LoVo (cell line): ENCODE results near the gene ARFRP1.

Experiments
- DNase-seq: peaks from one replicate; pipeline ENCODE4 v3.0.0-alpha.2; 2016; ENCODE audit warnings: low spot score

ARFRP1 gene

DNA sequence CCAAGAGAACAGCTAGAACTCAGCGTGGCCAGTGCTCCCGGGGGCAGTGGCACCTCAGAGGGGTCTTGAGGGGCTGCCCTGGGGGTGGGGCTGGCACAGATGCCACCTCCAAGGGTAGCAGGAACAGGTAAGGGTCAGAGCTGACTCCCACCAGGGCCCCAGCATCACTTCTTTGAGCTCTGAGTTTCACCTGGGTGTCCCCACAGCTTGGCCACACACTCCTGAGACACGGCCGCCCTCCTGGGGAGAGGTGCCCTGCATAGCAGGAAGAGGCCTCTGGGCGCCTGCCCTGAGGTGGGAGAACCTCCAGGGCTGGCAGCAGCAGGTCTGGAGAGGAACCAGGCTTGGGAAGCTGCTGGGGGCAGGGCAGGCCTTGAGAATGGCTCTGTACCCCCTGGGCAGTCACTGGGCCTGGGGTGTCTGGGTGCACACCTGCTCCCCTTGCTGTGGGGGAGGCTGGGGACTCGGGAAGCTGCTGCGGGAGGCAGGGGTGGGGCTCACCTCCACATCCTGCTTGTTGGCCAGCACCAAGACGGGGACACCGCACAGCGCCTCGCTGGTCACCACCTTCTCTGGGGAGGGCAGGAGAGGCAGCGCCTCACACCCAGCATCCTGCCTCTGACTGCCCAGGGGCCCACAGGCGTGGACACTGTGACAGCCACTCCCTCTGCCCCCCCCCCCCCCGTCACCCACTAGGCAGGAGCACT lies 6.3 kb downstream of the ARFRP1 start:
- DNase-seq: no peak

DNA sequence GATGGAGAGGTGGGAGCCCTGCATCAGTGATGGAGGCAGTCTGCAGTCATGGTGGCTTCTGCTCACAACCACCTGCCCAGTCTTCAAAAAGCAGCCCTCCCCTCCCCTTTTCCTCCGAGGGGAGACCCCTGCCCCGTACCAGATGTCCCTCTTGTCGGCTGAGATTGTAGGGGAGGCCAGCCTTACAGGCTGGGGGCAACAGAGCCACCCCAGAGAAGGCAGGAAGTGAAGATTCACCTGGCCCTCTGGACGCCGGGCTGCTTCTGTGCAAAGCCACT lies 6.8 kb downstream of the ARFRP1 start:
- no peak for DNase-seq

DNA sequence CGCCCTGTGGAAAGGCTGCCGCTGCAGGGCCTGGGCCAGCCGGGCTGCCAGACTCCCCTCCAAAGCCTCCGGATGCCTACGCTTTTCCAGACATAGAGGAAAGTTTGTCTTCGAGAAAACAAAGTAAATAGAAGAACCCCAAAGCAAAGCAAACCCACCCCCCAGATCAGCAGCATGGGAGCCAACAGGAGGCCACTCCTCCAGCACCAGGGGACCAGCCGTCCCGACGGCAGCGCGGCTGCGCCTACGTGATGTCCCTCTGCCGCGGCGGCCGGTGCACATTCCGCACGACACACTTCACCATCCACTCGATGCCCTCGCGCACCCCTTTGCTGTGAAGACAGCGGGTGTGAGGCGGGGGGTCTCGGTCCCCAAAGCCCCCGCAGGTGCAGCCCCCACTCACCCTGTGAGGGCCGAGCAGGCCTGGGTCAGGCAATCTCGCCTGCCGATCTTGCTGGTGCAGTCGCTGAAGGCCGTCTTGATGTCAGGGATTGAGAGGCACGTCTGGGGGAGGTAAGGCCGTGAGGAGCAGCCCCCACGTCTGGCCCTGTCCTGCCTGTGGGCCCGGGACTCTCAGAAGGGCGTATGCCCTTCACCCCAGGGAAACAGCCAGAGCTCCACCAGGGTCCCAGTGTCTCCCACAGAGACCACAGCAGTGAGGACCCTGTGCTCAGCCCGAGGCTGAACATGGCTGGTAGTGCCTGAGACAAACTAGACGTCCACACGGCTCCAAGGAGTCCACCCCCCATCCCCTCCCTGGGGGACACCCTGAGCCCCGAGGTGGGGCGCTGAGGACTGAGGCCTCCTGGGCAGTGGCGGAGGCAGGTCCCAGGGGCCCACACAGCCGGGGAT lies 7.4 kb downstream of the ARFRP1 start:
- DNase-seq: no peak

DNA sequence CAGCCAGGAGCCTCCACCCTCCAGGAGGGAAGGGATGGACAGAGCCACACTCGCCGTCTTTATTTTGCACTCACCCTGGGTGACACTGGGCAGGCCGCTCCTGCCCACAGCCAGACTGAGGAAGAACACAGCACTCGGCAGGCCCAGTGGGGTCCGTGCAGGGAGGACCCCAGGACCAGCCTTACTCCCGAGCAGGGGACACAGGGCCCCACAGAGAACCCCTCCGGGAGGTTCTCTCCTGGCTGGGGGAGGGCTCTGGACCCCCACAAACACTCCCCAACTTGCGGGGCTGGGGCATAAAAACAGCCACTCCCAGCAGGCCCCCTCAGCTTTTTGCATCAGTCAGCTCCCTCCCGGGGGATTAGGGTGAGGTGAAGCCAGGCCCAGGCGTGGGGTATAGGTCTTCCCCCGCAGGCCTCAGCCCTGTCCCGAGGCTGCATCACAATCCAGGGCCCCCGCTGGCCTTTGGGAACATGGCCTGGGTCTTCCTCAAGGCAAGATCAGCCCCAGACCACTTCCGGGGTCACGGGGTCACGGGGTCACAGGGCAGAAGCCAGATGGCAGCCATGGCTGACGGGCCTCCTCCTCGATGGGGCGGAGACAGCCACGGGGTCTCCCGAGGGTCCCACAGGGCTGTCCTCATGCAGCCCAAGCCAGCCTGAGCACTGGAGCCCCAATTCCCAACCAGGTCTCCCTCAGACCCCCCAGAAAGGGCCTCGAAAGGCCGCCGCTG lies 8.1 kb downstream of the ARFRP1 start:
- DNase-seq: no peak

DNA sequence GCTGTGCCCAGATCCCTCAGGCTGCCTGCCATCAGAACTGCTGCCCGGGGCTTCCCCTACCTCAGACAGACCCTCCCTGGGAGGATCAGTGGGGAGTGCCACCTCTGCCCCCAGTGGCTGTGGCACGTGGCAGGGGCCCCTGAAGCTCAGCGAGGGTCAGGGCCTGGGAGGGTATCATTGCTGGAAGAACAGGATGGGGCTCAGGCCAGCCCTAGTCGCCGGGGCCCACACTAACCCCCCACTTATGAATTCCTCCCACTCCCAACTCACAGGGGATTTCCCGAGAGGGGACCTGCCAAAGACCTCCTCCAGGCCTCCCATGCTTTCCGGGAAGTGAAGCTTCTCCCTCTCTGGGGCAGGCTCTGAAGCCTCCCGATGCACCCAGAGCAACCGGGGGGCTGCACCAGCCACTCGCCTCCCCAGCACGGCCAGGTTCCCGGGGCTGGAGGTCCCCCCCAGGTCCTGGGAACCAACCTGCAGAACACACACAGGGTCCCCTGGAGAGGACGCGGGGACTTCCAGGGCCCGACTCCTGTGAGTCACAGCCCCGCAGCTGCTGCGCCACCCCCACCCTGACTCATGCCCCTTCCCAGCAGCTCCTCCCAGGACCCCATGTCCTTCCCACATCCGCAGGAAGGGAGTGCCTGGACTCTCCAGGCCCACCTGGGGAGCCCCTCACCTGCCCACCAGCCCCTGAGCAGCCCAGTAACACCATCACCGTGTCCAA lies 8.9 kb downstream of the ARFRP1 start:
- DNase-seq: no peak

DNA sequence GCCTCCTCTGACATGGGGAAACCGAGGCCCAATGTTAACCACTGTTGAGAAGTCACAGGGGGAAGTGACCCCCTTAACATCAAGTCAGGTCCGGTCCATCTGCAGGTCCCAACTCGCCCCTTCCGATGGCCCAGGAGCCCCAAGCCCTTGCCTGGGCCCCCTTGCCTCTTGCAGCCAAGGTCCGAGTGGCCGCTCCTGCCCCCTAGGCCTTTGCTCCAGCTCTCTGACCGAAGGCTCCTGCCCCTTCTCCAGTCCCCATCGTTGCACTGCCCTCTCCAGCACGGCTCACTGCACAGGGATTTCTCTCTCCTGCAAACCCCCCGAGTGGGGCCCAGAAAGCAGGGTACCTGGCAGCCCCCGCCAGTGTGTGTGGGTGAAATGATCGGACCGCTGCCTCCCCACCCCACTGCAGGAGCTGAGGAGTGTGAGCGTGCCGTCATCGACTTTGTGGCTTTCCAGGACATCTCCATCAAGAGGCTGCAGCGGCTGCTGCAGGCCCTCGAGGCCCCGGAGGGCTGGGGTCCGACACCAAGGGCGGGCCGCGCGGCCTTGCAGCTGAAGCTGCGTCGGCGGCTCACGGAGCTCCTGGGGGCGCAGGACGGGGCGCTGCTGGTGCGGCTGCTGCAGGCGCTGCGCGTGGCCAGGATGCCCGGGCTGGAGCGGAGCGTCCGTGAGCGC lies 9.8 kb downstream of the ARFRP1 start:
- no peak for DNase-seq

DNA sequence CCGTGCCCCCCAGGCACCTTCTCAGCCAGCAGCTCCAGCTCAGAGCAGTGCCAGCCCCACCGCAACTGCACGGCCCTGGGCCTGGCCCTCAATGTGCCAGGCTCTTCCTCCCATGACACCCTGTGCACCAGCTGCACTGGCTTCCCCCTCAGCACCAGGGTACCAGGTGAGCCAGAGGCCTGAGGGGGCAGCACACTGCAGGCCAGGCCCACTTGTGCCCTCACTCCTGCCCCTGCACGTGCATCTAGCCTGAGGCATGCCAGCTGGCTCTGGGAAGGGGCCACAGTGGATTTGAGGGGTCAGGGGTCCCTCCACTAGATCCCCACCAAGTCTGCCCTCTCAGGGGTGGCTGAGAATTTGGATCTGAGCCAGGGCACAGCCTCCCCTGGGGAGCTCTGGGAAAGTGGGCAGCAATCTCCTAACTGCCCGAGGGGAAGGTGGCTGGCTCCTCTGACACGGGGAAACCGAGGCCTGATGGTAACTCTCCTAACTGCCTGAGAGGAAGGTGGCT lies 10.4 kb downstream of the ARFRP1 start:
- DNase-seq: no peak

DNA sequence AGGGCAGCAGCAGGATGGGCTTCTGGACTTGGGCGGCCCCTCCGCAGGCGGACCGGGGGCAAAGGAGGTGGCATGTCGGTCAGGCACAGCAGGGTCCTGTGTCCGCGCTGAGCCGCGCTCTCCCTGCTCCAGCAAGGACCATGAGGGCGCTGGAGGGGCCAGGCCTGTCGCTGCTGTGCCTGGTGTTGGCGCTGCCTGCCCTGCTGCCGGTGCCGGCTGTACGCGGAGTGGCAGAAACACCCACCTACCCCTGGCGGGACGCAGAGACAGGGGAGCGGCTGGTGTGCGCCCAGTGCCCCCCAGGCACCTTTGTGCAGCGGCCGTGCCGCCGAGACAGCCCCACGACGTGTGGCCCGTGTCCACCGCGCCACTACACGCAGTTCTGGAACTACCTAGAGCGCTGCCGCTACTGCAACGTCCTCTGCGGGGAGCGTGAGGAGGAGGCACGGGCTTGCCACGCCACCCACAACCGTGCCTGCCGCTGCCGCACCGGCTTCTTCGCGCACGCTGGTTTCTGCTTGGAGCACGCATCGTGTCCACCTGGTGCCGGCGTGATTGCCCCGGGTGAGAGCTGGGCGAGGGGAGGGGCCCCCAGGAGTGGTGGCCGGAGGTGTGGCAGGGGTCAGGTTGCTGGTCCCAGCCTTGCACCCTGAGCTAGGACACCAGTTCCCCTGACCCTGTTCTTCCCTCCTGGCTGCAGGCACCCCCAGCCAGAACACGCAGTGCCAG lies 11.0 kb downstream of the ARFRP1 start, which contains the start of gene TNFRSF6B:
TNFRSF6B (plus strand) TSS at position 25 of the 729 bp plus-strand sequence; CDS start at position 141, 116 bp downstream.
- no peak for DNase-seq

DNA sequence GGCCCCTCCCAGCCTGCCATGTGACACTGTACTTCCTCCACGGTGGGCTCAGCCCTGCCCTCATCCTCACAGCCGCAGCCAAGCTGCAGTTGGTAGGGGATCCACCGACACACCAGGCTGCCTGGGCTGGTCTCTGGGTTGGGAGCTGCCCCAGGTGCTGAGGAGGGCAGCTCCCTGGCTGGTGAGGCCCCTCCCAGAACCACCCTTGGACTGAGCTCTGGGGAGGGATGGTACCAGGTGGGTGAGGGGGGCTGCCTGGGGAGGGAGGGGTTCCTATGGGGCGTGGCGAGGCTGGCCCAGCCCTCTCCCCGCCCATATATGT lies 11.5 kb downstream of the ARFRP1 start:
- no peak for DNase-seq

DNA sequence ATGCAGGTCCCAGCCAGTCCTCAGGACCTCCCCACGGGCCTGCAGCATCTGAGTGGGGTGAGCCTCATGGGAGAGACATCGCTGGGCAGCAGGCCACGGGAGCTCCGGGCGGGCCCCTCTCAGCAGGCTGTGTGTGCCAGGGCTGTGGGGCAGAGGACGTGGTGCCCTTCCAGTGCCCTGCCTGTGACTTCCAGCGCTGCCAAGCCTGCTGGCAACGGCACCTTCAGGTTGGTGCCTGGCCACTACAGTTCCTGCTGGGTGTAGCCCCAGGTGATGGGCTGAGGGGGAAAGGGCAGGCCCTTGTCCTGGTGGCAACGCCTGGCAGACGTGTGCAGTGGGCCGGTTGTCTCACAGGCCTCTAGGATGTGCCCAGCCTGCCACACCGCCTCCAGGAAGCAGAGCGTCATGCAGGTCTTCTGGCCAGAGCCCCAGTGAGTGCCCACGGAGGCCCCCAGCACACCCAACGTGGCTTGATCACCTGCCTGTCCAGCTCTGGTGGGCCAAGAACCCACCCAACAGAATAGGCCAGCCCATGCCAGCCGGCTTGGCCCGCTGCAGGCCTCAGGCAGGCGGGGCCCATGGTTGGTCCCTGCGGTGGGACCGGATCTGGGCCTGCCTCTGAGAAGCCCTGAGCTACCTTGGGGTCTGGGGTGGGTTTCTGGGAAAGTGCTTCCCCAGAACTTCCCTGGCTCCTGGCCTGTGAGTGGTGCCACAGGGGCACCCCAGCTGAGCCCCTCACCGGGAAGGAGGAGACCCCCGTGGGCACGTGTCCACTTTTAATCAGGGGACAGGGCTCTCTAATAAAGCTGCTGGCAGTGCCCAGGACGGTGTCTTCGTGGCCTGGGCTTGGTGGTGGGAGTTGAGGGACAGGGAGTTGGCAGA lies 12.1 kb downstream of the ARFRP1 start:
- DNase-seq: no peak

DNA sequence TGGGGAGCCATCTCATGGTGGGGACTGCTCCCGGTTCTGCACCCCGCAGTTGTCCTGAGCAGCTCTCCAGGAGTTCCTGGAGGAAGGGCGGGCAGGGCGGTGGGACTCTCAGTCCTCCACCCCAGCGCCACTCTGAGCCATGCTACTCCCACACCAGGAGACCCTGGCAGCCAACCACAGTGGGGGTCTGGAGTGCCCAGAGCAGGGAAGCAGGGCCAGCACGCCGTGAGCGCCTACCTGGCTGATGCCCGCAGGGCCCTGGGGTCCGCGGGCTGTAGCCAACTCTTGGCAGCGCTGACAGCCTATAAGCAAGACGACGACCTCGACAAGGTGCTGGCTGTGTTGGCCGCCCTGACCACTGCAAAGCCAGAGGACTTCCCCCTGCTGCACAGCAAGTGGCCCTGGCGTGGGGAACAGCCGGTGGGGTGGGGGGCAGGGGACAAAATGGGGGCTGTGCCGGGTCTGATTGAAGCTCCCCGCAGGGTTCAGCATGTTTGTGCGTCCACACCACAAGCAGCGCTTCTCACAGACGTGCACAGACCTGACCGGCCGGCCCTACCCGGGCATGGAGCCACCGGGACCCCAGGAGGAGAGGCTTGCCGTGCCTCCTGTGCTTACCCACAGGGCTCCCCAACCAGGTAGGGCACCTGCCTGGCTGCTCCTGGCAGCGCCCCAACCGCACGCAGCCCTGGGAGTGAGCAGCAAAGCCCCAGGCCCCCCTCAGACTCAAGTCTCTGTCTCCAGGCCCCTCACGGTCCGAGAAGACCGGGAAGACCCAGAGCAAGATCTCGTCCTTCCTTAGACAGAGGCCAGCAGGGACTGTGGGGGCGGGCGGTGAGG lies 13.0 kb downstream of the ARFRP1 start:
- no peak for DNase-seq

DNA sequence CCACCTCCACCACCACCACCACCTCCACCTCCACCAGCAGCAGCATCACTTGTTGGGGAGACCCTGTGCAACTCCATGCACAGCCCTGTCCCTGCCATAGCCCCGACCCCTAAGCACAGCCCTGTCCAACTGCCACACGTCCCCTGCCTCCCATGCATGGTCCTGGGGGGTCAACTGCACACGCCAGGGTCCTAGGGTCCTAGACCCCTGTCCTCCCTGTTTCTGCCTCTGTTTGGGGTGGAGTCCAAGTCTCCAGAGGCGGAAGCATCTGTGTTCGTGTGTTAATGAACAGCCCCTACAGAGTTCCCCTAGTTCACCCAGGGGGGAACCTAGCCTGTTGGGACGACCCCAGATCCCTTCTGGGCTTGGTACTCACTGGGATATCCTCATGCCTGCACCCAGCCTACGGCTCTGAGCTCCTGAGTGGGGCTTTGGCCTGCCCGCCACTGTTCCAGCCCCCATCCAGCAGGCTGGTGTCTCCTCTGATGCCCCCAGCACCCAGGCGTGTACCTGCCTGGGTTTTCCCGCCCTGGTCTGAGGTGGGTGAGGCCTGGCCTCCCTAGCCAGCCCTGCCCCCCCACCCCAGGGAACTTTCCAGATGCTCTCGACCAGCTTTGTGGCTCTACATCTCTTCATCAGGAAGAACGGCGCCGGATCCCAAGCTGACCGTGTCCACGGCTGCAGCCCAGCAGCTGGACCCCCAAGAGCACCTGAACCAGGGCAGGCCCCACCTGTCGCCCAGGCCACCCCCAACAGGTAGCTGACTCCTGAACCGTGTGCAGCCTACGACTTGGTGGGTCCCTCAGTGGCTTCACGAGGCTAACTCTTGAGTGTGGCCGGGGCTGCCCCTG lies 13.8 kb downstream of the ARFRP1 start:
- DNase-seq: no peak

DNA sequence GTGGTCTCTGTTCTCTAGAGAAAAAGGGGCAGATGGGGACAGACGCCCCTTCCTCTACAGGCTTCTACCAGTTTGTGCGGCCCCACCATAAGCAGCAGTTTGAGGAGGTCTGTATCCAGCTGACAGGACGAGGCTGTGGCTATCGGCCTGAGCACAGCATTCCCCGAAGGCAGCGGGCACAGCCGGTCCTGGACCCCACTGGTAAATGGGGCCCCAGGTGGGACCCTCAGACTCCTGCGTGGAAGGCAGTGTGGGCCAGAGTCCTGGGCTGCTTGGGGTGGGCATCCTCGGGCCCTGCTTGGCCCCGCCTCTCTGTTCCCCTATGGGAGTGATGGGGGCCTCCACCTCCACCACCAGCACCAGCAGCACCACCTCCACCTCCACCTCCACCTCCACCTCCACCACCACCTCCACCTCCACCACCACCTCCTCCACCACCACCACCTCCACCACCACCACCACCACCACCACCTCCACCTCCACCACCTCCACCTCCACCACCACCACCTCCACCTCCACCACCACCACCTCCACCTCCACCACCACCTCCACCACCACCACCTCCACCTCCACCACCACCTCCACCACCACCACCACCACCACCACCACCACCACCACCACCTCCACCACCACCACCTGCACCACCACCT lies 14.6 kb downstream of the ARFRP1 start:
- no peak for DNase-seq

DNA sequence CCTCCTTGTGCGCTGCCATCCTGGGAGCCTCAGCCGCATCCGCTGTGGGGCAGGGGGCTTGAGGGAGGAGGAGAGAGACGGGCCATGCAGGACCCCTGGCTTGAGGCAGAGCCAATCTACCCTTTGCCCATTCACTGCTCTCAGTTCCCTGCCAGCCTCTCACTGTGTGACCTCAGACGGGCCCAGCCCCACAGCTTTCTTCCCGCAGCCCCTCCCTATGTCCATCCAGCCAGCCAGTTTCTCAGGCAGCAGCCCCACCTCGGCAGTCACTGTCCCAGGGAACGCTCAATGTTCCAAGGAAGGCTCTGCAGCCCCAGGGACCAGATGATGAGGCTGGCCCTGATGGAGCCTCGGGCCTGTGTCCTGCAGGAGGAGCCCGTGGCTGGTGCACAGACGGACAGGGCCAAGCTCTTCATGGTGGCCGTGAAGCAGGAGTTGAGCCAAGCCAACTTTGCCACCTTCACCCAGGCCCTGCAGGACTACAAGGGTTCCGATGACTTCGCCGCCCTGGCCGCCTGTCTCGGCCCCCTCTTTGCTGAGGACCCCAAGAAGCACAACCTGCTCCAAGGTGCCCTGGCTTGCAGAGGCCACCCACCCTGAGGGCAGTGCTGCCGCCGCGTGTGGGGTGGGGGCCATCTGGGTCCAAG lies 15.2 kb downstream of the ARFRP1 start:
- DNase-seq: no peak

DNA sequence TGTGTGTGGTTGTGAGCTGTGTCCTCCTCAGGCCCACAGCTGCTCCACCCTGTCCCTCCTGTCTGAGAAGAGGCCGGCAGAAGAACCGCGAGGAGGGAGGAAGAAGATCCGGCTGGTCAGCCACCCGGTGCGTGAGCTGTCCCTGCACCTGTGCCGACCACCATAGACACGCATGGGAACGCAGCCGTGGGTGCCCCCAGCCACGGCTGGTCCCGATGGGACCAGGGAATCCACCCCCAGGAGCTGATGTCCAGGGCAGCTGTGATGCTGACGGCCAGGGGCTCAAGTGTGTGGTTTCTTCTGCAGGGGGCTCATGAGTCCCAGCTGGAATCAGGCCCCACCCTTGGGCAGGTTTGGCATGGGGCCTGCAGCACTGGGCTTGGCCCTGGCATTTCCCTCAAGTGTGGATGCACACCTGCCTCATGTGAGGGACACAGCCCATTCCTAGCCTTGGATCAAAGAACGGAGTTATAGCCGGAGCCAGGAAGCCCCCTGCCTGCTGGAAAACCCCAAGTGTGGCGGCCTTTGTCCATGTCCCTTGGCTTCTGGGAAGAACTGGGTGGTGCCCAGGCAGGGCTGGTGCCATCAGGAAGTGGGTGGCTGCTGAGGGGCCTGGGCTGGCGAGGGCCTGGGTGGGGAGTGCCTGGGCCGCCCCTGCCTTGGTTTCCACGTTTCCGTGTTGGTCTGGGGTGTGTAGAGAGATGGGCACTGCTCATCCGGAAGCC lies 15.9 kb downstream of the ARFRP1 start:
- no peak for DNase-seq
